ENCODE results near the gene MICU1. TPM values are rescaled to one million over a fixed set of nuclear protein-coding genes. Genes with fewer than 3 reads are reported as not detected.
"Not testable (repeated sequence)": the region's sequence is repeated elsewhere in the genome, so short reads cannot be mapped to it uniquely, and the experiment has no call there.

MICU1 gene
- polyA plus RNA-seq, 1 of the 3 experiments (the other 2 are of a cell fraction) = 24.6 TPM

DNA sequence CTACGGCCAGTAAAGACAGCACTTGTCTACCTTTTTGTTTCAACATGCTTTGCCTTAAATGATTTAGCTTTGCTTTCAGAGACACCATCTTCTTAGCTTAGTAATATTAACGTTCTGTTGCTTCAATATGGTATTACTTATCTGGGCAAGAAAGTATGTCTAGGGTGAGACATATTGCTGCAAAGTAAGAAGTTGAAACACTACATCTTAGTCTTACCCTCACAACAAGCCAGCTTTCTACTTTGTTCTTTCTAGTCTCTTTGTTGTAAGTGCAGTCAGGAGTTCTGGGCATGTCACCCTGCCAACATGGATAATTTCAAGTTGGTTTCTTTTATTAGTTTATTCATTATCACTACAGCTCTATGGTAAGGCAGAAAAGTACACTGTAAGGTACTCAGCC is 148.4 kb downstream of the MICU1 start (continued):
- TF ChIP-seq FOSL2 (IDR thresholded peaks at IDR 0.05; ENCODE audit: borderline replicate concordance, low read depth) = no peak
- TF ChIP-seq IRF3 (IDR thresholded peaks at IDR 0.05; ENCODE audit: low read depth, low read length) = no peak

- H3F3A ChIP-seq (replicated peaks; ENCODE audit: insufficient read depth) = no peaks in the 10 kb centered on the region
- no peak for DNase-seq
- ChIA-PET POLR2A (no interaction called here), CTCF (interaction anchor here (1.2 kb wide), 1 partner anchor 108 kb away, joined by 3 read pairs; no protein-coding TSS in a partner anchor)
- H3K9ac ChIP-seq = no peak overlapping the region
- no peaks in the 10 kb centered on the region for H3K27me3 ChIP-seq (ENCODE audit: insufficient read depth)
- no peak overlapping the region for H3K27ac ChIP-seq (ENCODE audit: low read depth in 2 of 2, low read length in 1 of 2)
- no peaks in the 10 kb centered on the region for H3K79me2 ChIP-seq (ENCODE audit: insufficient read depth)
- H3K4me2 ChIP-seq = no peak overlapping the region
- H4K20me1 ChIP-seq (ENCODE audit: insufficient read depth) = no peaks in the 10 kb centered on the region
- no peak for TF ChIP-seq NRF1 (IDR thresholded peaks at IDR 0.05; ENCODE audit: low read depth, low read length)
- TF ChIP-seq POLR2AphosphoS5 (IDR thresholded peaks at IDR 0.05; ENCODE audit: low read depth, low read length) = no peak
- TF ChIP-seq EP300 (IDR thresholded peaks at IDR 0.05; ENCODE audit: borderline replicate concordance in 1 of 2, low read depth in 1 of 2, low read length in 1 of 2) = no peak
- 91% methylated on average over 1 of the region's 1 CpG for WGBS (ENCODE audit: low lambda C conversion rate)
- H3K9me2 ChIP-seq = no peaks in the 10 kb centered on the region
- H3K4me3 ChIP-seq (ENCODE audit: low read depth in 2 of 2, low read length in 1 of 2) = no peak overlapping the region
- H3K36me3 ChIP-seq (replicated peaks in 1 of 2; ENCODE audit: control insufficient read depth in 1 of 2, insufficient read depth in 2 of 2, low read length in 1 of 2) = peaks cover 8 to 17% of the 10 kb centered on the region in 2 experiments
- H2AFZ ChIP-seq (ENCODE audit: low read depth) = no peak overlapping the region
- no peaks in the 10 kb centered on the region for H3K4me1 ChIP-seq (ENCODE audit: control insufficient read depth in 1 of 2, insufficient read depth in 2 of 2, low read depth in 1 of 2, low read length in 1 of 2)
- H3K9me3 ChIP-seq = no peaks in the 10 kb centered on the region
These were observed 153.6 kb downstream of the MICU1 start for GRCh38 chr10:72472306-72472705.

DNA sequence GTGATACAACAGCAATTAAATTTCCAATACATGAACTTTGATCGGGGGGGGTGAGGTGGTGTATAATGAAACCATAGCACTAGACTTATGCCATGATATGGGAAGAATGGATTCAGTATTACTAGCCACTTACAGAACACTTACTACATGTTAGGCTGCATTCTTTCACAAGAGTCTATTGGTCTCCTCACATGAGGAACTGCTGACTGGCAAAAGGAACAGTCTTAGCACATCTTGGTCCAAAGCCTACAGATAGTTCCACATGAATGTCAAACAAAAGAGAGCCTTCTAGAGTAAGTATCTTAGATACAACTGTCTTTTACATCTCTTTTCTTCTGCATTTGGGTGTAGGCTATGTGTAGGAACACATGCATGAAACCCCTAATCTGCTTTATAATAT is 155.2 kb downstream of the MICU1 start:
- H3K4me2 ChIP-seq = no peak overlapping the region
- WGBS (ENCODE audit: low lambda C conversion rate) = 93% methylated on average over 1 of the region's 1 CpG

DNA sequence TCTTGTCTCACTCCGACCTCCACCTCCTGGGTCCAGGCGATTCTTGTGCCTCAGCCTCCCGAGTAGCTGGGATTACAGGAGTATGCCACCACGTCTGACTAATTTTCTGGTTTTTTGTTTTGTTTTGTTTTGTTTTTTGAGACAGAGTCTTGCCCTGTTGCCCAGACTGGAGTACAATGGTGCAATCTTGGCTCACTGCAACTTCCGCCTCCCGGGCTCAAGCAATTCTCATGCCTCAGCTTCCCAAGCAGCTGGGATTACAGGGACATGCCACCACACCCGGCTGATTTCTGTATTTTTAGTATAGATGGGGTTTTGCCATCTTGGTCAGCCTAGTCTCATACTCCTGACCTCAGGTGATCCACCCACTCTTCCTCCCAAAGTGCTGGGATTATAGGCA is 158.8 kb downstream of the MICU1 start:
- not testable (repeated sequence) for H3K27ac ChIP-seq (ENCODE audit: low read depth in 2 of 2, low read length in 1 of 2); H3K4me3 ChIP-seq (ENCODE audit: low read depth in 2 of 2, low read length in 1 of 2); H2AFZ ChIP-seq (ENCODE audit: low read depth); H3K36me3 ChIP-seq (replicated peaks in 1 of 2; ENCODE audit: control insufficient read depth in 1 of 2, insufficient read depth in 2 of 2, low read length in 1 of 2); H3K4me1 ChIP-seq (ENCODE audit: control insufficient read depth in 1 of 2, insufficient read depth in 2 of 2, low read depth in 1 of 2, low read length in 1 of 2); H4K20me1 ChIP-seq (ENCODE audit: insufficient read depth); H3K27me3 ChIP-seq (ENCODE audit: insufficient read depth); H3K9me2 ChIP-seq; H3F3A ChIP-seq (replicated peaks; ENCODE audit: insufficient read depth); H3K9me3 ChIP-seq; H3K9ac ChIP-seq; DNase-seq; H3K4me2 ChIP-seq; H3K79me2 ChIP-seq (ENCODE audit: insufficient read depth)
- 97% methylated on average over 7 of the region's 7 CpGs for WGBS (ENCODE audit: low lambda C conversion rate)
- ChIA-PET CTCF (interaction anchor here (0.6 kb wide), 1 partner anchor 73 kb away, joined by 3 read pairs; no protein-coding TSS in a partner anchor), POLR2A (interaction anchor here (0.6 kb wide), 1 partner anchor 11 kb away, joined by 3 read pairs; no protein-coding TSS in a partner anchor)

More for the DNA sequence above, 155.2 kb downstream of the MICU1 start:
- no peaks in the 10 kb centered on the region for H3K4me1 ChIP-seq (ENCODE audit: control insufficient read depth in 1 of 2, insufficient read depth in 2 of 2, low read depth in 1 of 2, low read length in 1 of 2)
- ChIA-PET CTCF (no interaction called here), POLR2A (no interaction called here)
- H3K9ac ChIP-seq = no peak overlapping the region
- no peaks in the 10 kb centered on the region for H3K9me3 ChIP-seq
- H3K79me2 ChIP-seq (ENCODE audit: insufficient read depth) = no peaks in the 10 kb centered on the region
- no peak for TF ChIP-seq JUND (IDR thresholded peaks at IDR 0.05)
- TF ChIP-seq CHD2 (IDR thresholded peaks at IDR 0.05; ENCODE audit: low read length, partially characterized antibody) = no peak
- TF ChIP-seq MXI1 (IDR thresholded peaks at IDR 0.05; ENCODE audit: low read depth, low read length) = no peak
- TF ChIP-seq, protein P1, sequence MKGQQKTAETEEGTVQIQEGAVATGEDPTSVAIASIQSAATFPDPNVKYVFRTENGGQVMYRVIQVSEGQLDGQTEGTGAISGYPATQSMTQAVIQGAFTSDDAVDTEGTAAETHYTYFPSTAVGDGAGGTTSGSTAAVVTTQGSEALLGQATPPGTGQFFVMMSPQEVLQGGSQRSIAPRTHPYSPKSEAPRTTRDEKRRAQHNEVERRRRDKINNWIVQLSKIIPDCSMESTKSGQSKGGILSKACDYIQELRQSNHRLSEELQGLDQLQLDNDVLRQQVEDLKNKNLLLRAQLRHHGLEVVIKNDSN (IDR thresholded peaks at IDR 0.05; ENCODE audit: borderline replicate concordance, low read depth) = no peak
- no peak for TF ChIP-seq EZH2phosphoT487 (IDR thresholded peaks at IDR 0.05; ENCODE audit: borderline replicate concordance, low read depth)
- no peak for TF ChIP-seq FOXM1 (IDR thresholded peaks at IDR 0.05; ENCODE audit: low read depth)
- TF ChIP-seq FOXJ3 (CRISPR knock-in tag; IDR thresholded peaks at IDR 0.05) = no peak
- H2AFZ ChIP-seq (ENCODE audit: low read depth) = no peak overlapping the region
- H3K27me3 ChIP-seq (ENCODE audit: insufficient read depth) = no peaks in the 10 kb centered on the region
- no peaks in the 10 kb centered on the region for H4K20me1 ChIP-seq (ENCODE audit: insufficient read depth)
- no peak for DNase-seq
- H3K27ac ChIP-seq (ENCODE audit: low read depth in 2 of 2, low read length in 1 of 2) = no peak overlapping the region
- H3K36me3 ChIP-seq (replicated peaks in 1 of 2; ENCODE audit: control insufficient read depth in 1 of 2, insufficient read depth in 2 of 2, low read length in 1 of 2) = peaks cover 8 to 12% of the 10 kb centered on the region in 2 experiments
- no peaks in the 10 kb centered on the region for H3K9me2 ChIP-seq
- H3F3A ChIP-seq (replicated peaks; ENCODE audit: insufficient read depth) = no peaks in the 10 kb centered on the region
- no peak overlapping the region for H3K4me3 ChIP-seq (ENCODE audit: low read depth in 2 of 2, low read length in 1 of 2)
